ENCODE data around the gene HAVCR1.
"Not testable (repeated sequence)": the region's sequence is repeated elsewhere in the genome, so short reads cannot be mapped to it uniquely, and the experiment has no call there.

HAVCR1 gene

GRCh38 chr5:157020511-157021222 is 38.2 kb downstream of the HAVCR1 start:
- intact Hi-C loops (cut with DNase I; ENCODE audit: low total_unique reads), result no loop called here
- peaks cover 0 to 3% (median 0%) of the 10 kb centered on the region in 4 donors for H3K4me1 ChIP-seq
- no peak overlapping the region for H3K4me3 ChIP-seq
- no peak overlapping the region for H3K27ac ChIP-seq
- DNase-seq, result no peak
- peaks cover 0 to 9% (median 0%) of the 10 kb centered on the region in 3 donors for H3K9me3 ChIP-seq
- TF ChIP-seq CTCF (IDR thresholded peaks at IDR 0.05), result no peak
- no peaks in the 10 kb centered on the region for H3K27me3 ChIP-seq
- no peaks in the 10 kb centered on the region for H3K36me3 ChIP-seq

GRCh38 chr5:157020002-157020401 is 38.9 kb downstream of the HAVCR1 start:
- intact Hi-C loops (cut with DNase I; ENCODE audit: low total_unique reads), result no loop called here
- Histone ChIP-seq H3K4me3 (no peak overlapping the region), H3K36me3 (no peaks in the 10 kb centered on the region), H3K27me3 (no peaks in the 10 kb centered on the region), H3K27ac (no peak overlapping the region), H3K4me1 (peaks cover 0 to 3% (median 0%) of the 10 kb centered on the region in 4 donors), H3K9me3 (peaks cover 0 to 9% (median 0%) of the 10 kb centered on the region in 3 donors)
- TF ChIP-seq CTCF (IDR thresholded peaks at IDR 0.05), result no peak
- no peak for DNase-seq

DNA sequence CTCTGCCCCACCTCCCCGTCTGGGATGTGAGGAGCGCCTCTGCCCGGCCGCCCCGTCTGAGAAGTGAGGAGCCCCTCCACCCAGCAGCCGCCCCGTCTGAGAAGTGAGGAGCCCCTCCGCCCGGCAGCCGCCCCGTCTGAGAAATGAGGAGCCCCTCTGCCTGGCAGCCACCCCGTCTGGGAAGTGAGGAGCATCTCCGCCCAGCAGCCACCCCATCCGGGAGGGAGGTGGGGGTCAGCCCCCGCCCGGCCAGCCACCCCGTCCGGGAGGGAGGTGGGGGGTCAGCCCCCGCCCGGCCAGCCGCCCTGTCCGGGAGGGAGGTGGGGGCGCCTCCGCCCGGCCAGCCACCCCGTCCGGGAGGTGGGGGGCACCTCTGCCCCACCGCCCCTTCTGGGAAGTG is 44.8 kb downstream of the HAVCR1 start:
- intact Hi-C loops (cut with DNase I; ENCODE audit: low total_unique reads); H3K36me3 ChIP-seq; H3K9me3 ChIP-seq; H3K27ac ChIP-seq; H3K27me3 ChIP-seq; H3K4me1 ChIP-seq; DNase-seq; H3K4me3 ChIP-seq: not testable (repeated sequence)

DNA sequence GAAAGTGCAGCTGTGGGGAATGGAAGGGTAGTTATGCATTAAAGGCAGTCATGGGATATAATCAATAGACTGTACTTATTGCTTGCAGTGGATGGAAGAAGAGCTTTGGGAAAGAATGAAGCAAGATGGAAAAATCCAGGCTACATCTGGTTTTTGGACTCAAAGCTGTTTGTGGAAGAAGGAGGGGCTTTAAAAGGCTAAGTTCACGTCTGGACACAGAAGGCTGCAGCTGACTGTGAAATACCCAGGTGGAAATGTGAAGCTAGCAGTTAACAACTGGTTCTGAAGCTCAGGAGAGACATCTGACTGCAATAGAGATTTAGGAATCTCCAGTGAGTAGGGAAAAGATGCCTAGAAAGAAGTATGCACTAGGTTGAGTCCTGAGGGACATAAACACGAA is 52.7 kb downstream of the HAVCR1 start:
- DNase-seq, result no peak
- Histone ChIP-seq H3K4me3 (no peak overlapping the region), H3K27ac (no peak overlapping the region), H3K36me3 (no peaks in the 10 kb centered on the region), H3K9me3 (peaks cover 0 to 9% (median 0%) of the 10 kb centered on the region in 3 donors), H3K27me3 (no peaks in the 10 kb centered on the region), H3K4me1 (no peaks in the 10 kb centered on the region)
- intact Hi-C loops (cut with DNase I; ENCODE audit: low total_unique reads), result no loop called here
- no peak for TF ChIP-seq CTCF (IDR thresholded peaks at IDR 0.05)

DNA sequence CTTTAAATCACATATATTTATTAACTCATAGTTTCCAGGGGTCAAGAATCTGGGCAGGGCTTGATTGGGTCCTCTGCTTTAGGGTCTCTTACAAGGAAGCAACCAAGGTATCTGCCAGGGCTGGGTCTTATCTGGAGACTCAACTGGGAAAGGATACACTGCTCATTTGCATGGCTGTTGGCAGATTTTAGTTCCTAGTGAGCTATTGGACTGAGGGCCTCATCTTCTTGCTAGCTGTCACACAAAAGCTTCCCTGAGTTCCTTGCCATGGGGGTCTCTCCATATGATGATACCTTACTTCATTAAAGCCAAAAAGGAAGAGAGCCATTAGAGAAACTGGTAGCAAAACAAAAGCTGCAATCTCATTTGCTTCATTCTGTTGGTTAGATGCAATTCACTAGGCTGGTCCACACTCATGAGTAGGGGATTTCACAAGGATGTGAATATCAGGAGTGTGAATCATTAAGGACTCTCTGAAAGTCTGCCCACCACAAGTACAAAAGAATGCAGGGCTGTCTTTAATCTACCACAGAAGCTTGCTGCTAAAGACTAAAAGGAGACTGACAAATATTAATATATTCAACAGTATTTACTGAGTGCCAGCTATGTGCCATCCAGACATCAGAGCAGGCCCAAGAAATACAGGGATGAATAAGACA is 53.9 kb downstream of the HAVCR1 start:
- H3K27me3 ChIP-seq, result no peaks in the 10 kb centered on the region
- H3K27ac ChIP-seq, result no peak overlapping the region
- H3K4me3 ChIP-seq, result no peak overlapping the region
- intact Hi-C loops (cut with DNase I; ENCODE audit: low total_unique reads), result no loop called here
- no peaks in the 10 kb centered on the region for H3K4me1 ChIP-seq
- peaks cover 0 to 9% (median 9%) of the 10 kb centered on the region in 3 donors for H3K9me3 ChIP-seq
- no peak for TF ChIP-seq CTCF (IDR thresholded peaks at IDR 0.05)
- no peaks in the 10 kb centered on the region for H3K36me3 ChIP-seq
- no peak for DNase-seq

DNA sequence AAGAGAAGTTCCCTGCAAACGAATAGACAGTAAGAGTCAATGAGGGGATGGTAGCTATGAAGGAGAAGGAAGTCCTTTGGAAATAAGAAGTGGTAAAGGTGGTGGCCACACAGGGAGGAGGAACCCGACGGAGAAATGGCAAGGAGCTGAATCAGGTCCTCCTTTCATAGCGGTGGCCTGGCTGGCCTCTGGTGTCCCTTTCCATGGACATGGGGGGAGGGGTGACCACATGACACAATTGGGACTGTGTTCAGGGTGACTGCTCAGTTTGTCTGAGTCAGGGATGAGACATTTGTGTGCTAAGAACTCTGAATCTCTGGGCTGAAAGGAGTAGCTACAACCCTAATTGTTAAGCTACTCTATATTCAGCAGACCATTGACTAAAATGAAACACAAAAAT is 67.2 kb downstream of the HAVCR1 start:
- no peak for TF ChIP-seq CTCF (IDR thresholded peaks at IDR 0.05)
- Histone ChIP-seq H3K4me3 (no peak overlapping the region), H3K27me3 (no peaks in the 10 kb centered on the region), H3K36me3 (no peaks in the 10 kb centered on the region), H3K4me1 (no peaks in the 10 kb centered on the region), H3K9me3 (no peaks in the 10 kb centered on the region), H3K27ac (no peak overlapping the region)
- intact Hi-C loops (cut with DNase I; ENCODE audit: low total_unique reads), result no loop called here
- no peak for DNase-seq
